HL-60 (cell line): ENCODE data around the gene TANC1.

Source experiments
- CTCF ChIP-seq: IDR thresholded peaks from one replicate; pipeline ENCODE4 v1.5.1; 2011; ENCODE audit warnings: low read length, control low read depth, inconsistent platforms; ENCODE audit not compliant: insufficient read depth
- POLR2AphosphoS5 ChIP-seq: IDR thresholded peaks from 2 replicates; pipeline ENCODE4 v1.6.1; 2012; ENCODE audit warnings: low read depth
- REST ChIP-seq: IDR thresholded peaks from 2 replicates; pipeline ENCODE4 v1.6.1; 2012; ENCODE audit warnings: low read depth; ENCODE audit not compliant: insufficient replicate concordance

GRCh38 chr2:158988501-158988900 lies 20.1 kb downstream of the TANC1 start:
- TF ChIP-seq CTCF = no peak
- no peak for TF ChIP-seq POLR2AphosphoS5
- no peak for TF ChIP-seq REST
